ENCODE measurements around the gene NTN3.

- TF ChIP-seq CTCF (conservative IDR thresholded peaks at IDR 0.05; ENCODE audit: low read length), result no peak
- TF ChIP-seq EZH2phosphoT487 (IDR thresholded peaks at IDR 0.05; ENCODE audit: borderline replicate concordance), result no peak
Measured at GRCh38 chr16:2497695-2498484, 26.8 kb downstream of the NTN3 start.

Data from Loucy (cell line).